GM10266 (cell line): ENCODE data around the gene MFSD11.
A peak's percentile ranks its signal among the peaks of the same experiment; 100 is the strongest.

ENCODE experiments used
- DNase-seq: peaks from one replicate; pipeline ENCODE4 v3.0.0; 2012; ENCODE audit errors: extremely low spot score
- CTCF ChIP-seq: IDR thresholded peaks from 2 replicates; pipeline ENCODE4 v1.5.1; 2012; ENCODE audit warnings: mild to moderate bottlenecking, low read depth; ENCODE audit not compliant: control insufficient read depth, insufficient read depth; ENCODE audit errors: missing control alignments

MFSD11 gene

GRCh38 chr17:76737676-76738467 is at the start of gene MFSD11:
TSS of gene MFSD11 (plus strand) at chr17:76738119. CDS start at chr17:76738353, 234 bp downstream.
- no peak for TF ChIP-seq CTCF

GRCh38 chr17:76688165-76688622 is 49.7 kb upstream of the MFSD11 start:
- TF ChIP-seq CTCF, result no peak
- DNase-seq, result no peak

More at GRCh38 chr17:76737676-76738467, at the start of gene MFSD11:
- peak; percentile 94 for DNase-seq

- no peak for TF ChIP-seq CTCF
- no peak for DNase-seq
These were observed 48.1 kb upstream of the MFSD11 start for GRCh38 chr17:76689859-76690258.

GRCh38 chr17:76690596-76691280 is 47.2 kb upstream of the MFSD11 start:
- TF ChIP-seq CTCF, result no peak
- no peak for DNase-seq

GRCh38 chr17:76691379-76692191 is 46.3 kb upstream of the MFSD11 start:
- no peak for TF ChIP-seq CTCF
- no peak for DNase-seq

- DNase-seq, result no peak
- no peak for TF ChIP-seq CTCF
These were observed 42.7 kb upstream of the MFSD11 start for GRCh38 chr17:76695059-76695831.
